ENCODE measurements around the gene POU2AF2. TPM values are rescaled to one million over a fixed set of nuclear protein-coding genes. Genes with fewer than 3 reads are reported as not detected.

The POU2AF2 gene
- total RNA-seq, 1 donor = not detected

- Histone ChIP-seq H3K27me3 (ENCODE audit: insufficient read depth, low read length) (peaks cover 58% of the 10 kb centered on the region), H2AFZ (ENCODE audit: low read length) (no peak overlapping the region), H3K9me3 (ENCODE audit: low read depth, low read length) (no peaks in the 10 kb centered on the region), H4K20me1 (ENCODE audit: insufficient read depth, low read length) (no peaks in the 10 kb centered on the region), H3K4me2 (ENCODE audit: insufficient read depth, low read length) (no peak overlapping the region), H3K36me3 (ENCODE audit: insufficient read depth, low read length) (no peaks in the 10 kb centered on the region), H3K4me3 (ENCODE audit: insufficient read depth, low read length) (no peak overlapping the region), H3K27ac (ENCODE audit: low read depth, low read length) (no peak overlapping the region), H3K79me2 (ENCODE audit: insufficient read depth, low read length) (no peaks in the 10 kb centered on the region), H3K4me1 (ENCODE audit: insufficient read depth, low read length) (no peaks in the 10 kb centered on the region)
- no peak for DNase-seq (ENCODE audit: insufficient read length, low spot score, missing footprints)
- TF ChIP-seq, protein P1, sequence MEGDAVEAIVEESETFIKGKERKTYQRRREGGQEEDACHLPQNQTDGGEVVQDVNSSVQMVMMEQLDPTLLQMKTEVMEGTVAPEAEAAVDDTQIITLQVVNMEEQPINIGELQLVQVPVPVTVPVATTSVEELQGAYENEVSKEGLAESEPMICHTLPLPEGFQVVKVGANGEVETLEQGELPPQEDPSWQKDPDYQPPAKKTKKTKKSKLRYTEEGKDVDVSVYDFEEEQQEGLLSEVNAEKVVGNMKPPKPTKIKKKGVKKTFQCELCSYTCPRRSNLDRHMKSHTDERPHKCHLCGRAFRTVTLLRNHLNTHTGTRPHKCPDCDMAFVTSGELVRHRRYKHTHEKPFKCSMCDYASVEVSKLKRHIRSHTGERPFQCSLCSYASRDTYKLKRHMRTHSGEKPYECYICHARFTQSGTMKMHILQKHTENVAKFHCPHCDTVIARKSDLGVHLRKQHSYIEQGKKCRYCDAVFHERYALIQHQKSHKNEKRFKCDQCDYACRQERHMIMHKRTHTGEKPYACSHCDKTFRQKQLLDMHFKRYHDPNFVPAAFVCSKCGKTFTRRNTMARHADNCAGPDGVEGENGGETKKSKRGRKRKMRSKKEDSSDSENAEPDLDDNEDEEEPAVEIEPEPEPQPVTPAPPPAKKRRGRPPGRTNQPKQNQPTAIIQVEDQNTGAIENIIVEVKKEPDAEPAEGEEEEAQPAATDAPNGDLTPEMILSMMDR (IDR thresholded peaks at IDR 0.05; ENCODE audit: extremely low read depth, low read depth, low read length) = no peak
Observed at GRCh38 chr11:111305162-111305802, 59.8 kb downstream of the POU2AF2 start.

DNA sequence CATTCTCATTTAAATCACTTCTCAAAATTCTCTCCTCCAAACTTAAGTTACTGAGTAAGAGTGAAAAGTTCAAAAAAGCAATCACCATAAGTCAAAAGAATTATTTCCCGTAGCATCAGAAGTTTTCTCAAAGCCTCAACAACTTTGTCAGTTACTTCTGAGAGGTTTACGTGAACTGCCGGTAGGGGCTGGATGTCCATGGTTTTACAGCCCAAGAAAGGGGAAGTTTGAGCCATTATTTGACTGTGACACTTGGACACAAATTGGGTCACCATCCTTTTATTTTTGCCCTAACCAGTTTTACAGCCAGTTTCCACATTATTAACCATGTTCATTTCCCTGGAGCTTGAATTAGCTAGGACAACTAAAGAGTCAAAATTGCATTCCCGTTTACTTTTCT is 60.4 kb downstream of the POU2AF2 start:
- Histone ChIP-seq H3K27me3 (ENCODE audit: insufficient read depth, low read length) (peaks cover 52% of the 10 kb centered on the region), H2AFZ (ENCODE audit: low read length) (no peak overlapping the region), H3K36me3 (ENCODE audit: insufficient read depth, low read length) (no peaks in the 10 kb centered on the region), H3K4me3 (ENCODE audit: insufficient read depth, low read length) (no peak overlapping the region), H3K9me3 (ENCODE audit: low read depth, low read length) (no peaks in the 10 kb centered on the region), H4K20me1 (ENCODE audit: insufficient read depth, low read length) (no peaks in the 10 kb centered on the region), H3K79me2 (ENCODE audit: insufficient read depth, low read length) (no peaks in the 10 kb centered on the region), H3K4me1 (ENCODE audit: insufficient read depth, low read length) (no peaks in the 10 kb centered on the region), H3K27ac (ENCODE audit: low read depth, low read length) (no peak overlapping the region), H3K4me2 (ENCODE audit: insufficient read depth, low read length) (no peak overlapping the region)
- DNase-seq (ENCODE audit: insufficient read length, low spot score, missing footprints) = no peak
- TF ChIP-seq, protein P1 (IDR thresholded peaks at IDR 0.05; ENCODE audit: extremely low read depth, low read depth, low read length) = no peak

DNA sequence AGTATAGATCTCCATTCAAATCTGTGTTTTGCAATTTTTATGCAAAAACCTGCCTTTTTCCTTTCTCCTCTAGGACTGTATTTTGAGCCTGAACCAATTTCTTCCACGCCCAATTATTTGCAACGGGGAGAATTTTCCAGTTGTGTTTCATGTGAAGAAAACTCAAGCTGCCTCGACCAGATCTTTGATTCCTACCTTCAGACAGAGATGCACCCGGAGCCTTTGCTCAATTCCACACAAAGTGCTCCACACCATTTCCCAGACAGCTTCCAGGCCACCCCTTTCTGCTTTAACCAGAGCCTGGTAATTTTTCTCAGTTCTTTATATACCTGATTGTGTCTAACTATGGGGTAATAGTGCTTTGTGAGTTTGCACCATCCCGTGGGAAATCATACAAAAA is 60.8 kb downstream of the POU2AF2 start:
- no peak overlapping the region for H2AFZ ChIP-seq (ENCODE audit: low read length)
- H3K36me3 ChIP-seq (ENCODE audit: insufficient read depth, low read length) = no peaks in the 10 kb centered on the region
- H3K4me3 ChIP-seq (ENCODE audit: insufficient read depth, low read length) = no peak overlapping the region
- H3K4me1 ChIP-seq (ENCODE audit: insufficient read depth, low read length) = no peaks in the 10 kb centered on the region
- H3K27me3 ChIP-seq (ENCODE audit: insufficient read depth, low read length) = peaks cover 48% of the 10 kb centered on the region
- H3K4me2 ChIP-seq (ENCODE audit: insufficient read depth, low read length) = no peak overlapping the region
- no peaks in the 10 kb centered on the region for H3K9me3 ChIP-seq (ENCODE audit: low read depth, low read length)
- H3K27ac ChIP-seq (ENCODE audit: low read depth, low read length) = no peak overlapping the region
- TF ChIP-seq, protein P1 (IDR thresholded peaks at IDR 0.05; ENCODE audit: extremely low read depth, low read depth, low read length) = no peak
- no peaks in the 10 kb centered on the region for H4K20me1 ChIP-seq (ENCODE audit: insufficient read depth, low read length)
- H3K79me2 ChIP-seq (ENCODE audit: insufficient read depth, low read length) = no peaks in the 10 kb centered on the region
- no peak for DNase-seq (ENCODE audit: insufficient read length, low spot score, missing footprints)

GRCh38 chr11:111307472-111308108 is 62.1 kb downstream of the POU2AF2 start:
- no peaks in the 10 kb centered on the region for H3K36me3 ChIP-seq (ENCODE audit: insufficient read depth, low read length)
- no peaks in the 10 kb centered on the region for H4K20me1 ChIP-seq (ENCODE audit: insufficient read depth, low read length)
- no peak overlapping the region for H3K27ac ChIP-seq (ENCODE audit: low read depth, low read length)
- H3K79me2 ChIP-seq (ENCODE audit: insufficient read depth, low read length) = no peaks in the 10 kb centered on the region
- no peaks in the 10 kb centered on the region for H3K9me3 ChIP-seq (ENCODE audit: low read depth, low read length)
- TF ChIP-seq, protein P1 (IDR thresholded peaks at IDR 0.05; ENCODE audit: extremely low read depth, low read depth, low read length) = no peak
- no peaks in the 10 kb centered on the region for H3K4me1 ChIP-seq (ENCODE audit: insufficient read depth, low read length)
- no peak overlapping the region for H3K4me2 ChIP-seq (ENCODE audit: insufficient read depth, low read length)
- no peak overlapping the region for H2AFZ ChIP-seq (ENCODE audit: low read length)
- no peak for DNase-seq (ENCODE audit: insufficient read length, low spot score, missing footprints)
- H3K27me3 ChIP-seq (ENCODE audit: insufficient read depth, low read length) = peaks cover 43% of the 10 kb centered on the region
- no peak overlapping the region for H3K4me3 ChIP-seq (ENCODE audit: insufficient read depth, low read length)

Data from osteoblast (primary cell).